GM13976 (cell line): ENCODE data around the gene TMEM163.
"Not testable (repeated sequence)": the region's sequence is repeated elsewhere in the genome, so short reads cannot be mapped to it uniquely, and the experiment has no call there.

Experiments
- DNase-seq: peaks from one replicate; pipeline ENCODE4 v3.0.0; 2012; ENCODE audit warnings: low spot score
- in situ Hi-C: fragments of 300-500 bp; cut with MboI; formaldehyde crosslinking; loops from one replicate; pipeline ENCODE4 v1.12.0; 2022; ENCODE audit warnings: low sequenced_read_pairs, mixed read lengths, inconsistent platforms; ENCODE audit not compliant: unreplicated experiment
- TF ChIP-seq, protein P1 (sequence below): IDR thresholded peaks from 2 replicates; pipeline ENCODE4 v1.5.1; 2012; ENCODE audit warnings: borderline replicate concordance, mild to moderate bottlenecking; ENCODE audit not compliant: insufficient read depth; ENCODE audit errors: extremely low read depth, missing control alignments, control extremely low read depth

The TMEM163 gene

DNA sequence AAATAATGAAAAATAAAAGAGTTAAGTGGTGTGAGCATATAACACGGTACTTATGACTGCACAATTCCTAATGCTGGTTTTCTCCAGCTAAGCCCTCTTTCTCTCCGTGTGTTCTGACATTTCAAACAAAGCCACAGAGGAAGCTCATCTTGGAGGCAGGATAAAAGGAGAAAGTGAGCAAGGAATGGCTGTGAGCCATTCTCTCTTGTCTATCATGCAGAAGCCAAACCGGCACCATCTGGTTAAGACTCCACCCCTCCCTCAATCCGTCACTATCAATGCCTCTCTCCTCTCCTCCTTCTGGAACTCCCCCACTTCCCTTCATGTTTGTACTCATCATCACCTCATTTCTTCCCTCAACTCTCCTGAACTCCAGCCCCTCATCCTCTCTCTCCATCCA is 210.4 kb downstream of the TMEM163 start:
- TF ChIP-seq, protein P1, sequence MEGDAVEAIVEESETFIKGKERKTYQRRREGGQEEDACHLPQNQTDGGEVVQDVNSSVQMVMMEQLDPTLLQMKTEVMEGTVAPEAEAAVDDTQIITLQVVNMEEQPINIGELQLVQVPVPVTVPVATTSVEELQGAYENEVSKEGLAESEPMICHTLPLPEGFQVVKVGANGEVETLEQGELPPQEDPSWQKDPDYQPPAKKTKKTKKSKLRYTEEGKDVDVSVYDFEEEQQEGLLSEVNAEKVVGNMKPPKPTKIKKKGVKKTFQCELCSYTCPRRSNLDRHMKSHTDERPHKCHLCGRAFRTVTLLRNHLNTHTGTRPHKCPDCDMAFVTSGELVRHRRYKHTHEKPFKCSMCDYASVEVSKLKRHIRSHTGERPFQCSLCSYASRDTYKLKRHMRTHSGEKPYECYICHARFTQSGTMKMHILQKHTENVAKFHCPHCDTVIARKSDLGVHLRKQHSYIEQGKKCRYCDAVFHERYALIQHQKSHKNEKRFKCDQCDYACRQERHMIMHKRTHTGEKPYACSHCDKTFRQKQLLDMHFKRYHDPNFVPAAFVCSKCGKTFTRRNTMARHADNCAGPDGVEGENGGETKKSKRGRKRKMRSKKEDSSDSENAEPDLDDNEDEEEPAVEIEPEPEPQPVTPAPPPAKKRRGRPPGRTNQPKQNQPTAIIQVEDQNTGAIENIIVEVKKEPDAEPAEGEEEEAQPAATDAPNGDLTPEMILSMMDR, result no peak
- in situ Hi-C loops, result no loop called here
- DNase-seq, result no peak

DNA sequence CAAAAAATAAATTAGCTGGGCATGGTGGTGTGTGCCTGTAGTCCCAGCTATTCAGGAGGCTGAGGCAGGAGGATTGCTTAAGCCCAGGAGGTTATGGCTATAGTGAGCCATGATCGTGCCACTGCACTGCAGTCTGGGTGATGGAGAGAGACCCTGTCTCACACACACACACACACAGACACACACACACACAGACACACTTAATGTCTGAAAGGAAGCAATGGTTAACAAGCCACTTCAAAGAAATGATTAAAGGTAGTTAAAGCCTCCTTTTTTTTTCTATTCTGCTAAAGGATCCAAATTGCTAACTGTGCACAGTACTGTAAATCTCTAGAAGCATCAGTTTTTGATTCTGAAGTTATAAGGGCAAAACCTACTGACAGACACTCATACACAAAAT is 211.1 kb downstream of the TMEM163 start:
- in situ Hi-C loops, result no loop called here
- TF ChIP-seq, protein P1, result no peak
- DNase-seq, result no peak

DNA sequence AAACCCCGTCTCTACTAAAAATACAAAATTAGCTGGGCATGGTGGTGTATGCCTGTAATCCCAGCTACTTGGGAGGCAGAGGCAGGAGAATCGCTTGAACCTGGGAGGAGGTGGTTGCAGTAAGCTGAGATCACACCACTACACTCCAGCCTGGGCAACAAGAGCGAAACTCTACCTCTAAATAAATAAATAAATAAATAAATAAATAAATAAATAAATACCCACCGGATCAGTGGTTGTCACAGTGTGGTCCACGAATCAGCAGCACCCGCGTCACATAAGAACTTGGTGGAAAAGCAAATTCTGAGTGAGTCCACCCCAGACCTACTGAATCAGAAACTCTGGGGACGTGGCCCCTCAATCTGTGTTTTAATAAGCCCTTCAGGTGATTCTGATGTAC is 211.6 kb downstream of the TMEM163 start:
- DNase-seq, in situ Hi-C loops: not testable (repeated sequence)

DNA sequence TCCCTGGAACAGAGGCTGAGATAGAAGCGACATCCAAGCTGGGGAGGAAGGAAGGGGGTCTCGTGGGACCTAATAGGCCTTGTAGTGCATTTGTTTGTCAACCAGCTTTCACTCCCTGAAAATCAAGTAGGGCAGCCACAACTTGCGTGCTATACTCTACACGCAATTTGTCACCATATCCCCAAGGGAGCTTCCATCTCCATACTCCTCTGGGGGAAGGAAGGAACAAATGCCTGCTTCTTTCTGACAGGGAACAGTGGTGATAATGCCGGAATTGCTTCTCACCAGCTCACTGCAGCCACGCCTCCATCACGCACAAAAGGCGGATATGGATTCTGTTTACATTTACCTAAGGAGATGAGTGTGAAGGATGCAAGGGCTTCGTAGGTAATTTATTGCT is 213.4 kb downstream of the TMEM163 start:
- in situ Hi-C loops, result no loop called here
- TF ChIP-seq, protein P1, result no peak
- DNase-seq, result no peak

DNA sequence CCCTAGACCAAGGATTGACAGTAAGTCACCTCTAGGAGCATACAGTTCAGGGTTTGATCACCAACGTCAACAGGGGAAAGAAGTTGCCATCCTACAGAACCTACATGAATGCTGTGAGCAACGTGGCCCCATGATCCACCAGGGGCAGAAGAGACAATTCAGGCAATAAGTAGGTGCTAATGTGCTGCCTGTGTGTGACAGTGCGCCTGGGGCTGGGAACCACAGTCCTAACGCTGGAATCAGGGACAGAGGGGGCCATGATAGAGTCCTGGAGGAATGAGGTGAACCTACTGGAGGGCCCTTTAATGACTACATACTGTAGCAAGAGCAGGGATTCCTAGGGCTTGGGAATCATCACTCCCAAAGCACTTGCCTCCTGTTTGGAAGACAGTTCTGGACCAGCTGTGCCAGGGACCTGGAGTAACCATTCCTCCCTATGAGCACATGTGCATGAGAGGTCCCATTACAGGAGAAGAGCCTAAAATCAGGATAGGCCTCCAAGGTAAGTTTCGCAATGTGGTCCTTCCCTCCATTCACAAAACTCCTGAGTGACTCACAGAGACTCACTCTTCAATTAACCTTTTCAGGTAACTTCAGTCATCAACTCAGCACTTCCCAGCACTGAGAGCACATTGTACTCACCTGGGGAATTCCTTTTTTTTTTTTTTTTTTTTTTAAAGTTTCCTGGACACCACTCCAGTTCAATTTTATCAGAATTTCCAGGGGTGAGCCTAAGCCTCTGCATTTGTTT is 214.0 kb downstream of the TMEM163 start:
- DNase-seq, result no peak
- in situ Hi-C loops, result no loop called here

DNA sequence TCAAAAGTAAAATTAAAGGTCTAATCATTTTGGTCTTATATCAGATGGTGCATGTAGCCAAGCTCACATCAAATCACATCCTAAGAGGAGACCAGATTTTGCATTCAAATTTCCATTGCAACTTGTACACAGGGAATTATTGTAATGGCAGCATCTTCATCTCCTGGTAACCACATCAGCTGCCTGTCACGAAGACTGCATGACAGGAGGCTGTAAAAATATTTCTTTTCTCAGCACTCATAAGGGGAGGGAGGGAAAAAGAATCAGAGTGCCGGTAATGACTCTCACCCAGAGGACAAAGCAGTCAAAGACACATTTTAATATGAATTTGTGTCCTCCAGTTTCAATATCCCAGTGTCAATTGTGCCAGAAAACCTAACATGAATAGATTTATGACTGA is 216.7 kb downstream of the TMEM163 start:
- TF ChIP-seq, protein P1, result no peak
- in situ Hi-C loops, result no loop called here
- no peak for DNase-seq

More for the DNA sequence above, 214.0 kb downstream of the TMEM163 start:
- TF ChIP-seq, protein P1, result no peak

DNA sequence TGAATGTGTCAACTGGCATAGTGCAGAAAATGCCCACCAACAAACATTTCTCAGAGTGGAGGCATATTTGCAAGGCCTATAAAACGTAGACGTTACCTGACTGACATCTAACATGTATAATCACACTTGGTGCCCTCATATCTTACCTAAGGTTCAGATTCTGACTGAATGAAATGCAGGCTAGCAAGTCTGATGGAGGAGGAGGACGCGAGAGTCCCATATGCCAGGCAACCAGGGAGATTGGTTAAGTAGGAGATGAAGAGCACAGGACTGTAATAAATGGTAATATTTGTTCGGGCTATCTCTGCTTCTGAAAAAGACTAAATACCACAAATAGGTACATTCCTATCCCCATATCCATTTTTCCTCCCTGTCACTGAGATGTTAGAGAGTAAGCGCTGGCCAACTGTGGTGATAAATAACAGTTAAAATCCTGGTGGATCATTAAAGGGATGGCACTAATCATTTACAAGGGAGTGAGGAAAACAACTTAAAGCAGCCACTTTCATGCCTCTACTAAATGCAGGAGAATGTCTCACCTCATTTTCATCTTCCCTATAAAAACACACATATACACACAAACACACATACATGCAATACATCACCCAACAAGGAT is 217.2 kb downstream of the TMEM163 start:
- DNase-seq, result no peak
- TF ChIP-seq, protein P1, result no peak
- in situ Hi-C loops, result no loop called here
